ENCODE data around the gene LETM1.

The LETM1 gene

DNA sequence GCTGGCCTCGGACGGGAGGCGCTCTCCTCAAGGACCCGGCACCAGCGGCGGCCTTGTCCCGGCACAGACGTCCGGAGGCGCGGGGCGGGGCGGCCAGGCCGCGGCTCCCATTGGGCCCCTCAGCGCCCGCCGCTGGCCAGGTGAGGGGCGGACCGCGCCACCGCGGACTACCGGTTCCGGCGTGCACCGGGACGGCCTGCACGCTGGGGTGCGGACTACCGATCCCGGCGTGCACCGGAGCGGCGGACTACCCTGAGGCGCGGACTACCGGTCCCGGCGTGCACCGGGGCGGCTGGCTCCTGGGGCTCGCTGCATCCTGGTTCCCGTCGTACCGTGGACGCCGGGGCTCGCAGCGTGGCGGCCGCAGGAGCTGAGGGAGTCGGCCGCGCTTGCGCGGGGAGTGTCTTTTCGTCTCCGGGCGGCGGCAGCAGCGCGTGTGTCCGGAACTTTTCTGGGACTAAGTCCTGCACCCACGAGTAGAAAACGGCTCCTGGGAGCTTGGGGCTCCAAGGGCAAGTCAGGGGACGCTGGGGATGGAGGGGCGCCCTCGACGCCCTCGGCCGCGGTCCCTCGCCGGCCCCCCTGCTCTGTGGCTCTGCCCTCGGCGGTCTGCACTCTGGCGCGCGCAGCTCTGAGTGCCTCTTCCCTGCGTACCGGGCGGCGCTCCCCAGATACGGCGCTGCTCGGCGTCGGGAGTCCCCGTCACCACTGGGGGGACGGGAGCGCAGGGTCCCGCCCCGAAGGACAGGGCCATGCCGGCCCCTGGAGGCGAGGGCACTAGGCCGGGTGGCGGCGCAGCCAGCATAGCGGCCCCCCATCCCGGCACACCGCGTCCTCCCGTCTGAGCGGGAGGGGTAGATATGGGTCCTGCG is at the start of gene LETM1:
Gene LETM1 (minus strand): TSS at position 86 of the 872 bp plus-strand sequence. CDS start 206 bp downstream, outside the sequence.
- peak; percentile 87 for DNase-seq

GRCh38 chr4:1904042-1904441 is 48.1 kb upstream of the LETM1 start:
- no peak for DNase-seq

DNA sequence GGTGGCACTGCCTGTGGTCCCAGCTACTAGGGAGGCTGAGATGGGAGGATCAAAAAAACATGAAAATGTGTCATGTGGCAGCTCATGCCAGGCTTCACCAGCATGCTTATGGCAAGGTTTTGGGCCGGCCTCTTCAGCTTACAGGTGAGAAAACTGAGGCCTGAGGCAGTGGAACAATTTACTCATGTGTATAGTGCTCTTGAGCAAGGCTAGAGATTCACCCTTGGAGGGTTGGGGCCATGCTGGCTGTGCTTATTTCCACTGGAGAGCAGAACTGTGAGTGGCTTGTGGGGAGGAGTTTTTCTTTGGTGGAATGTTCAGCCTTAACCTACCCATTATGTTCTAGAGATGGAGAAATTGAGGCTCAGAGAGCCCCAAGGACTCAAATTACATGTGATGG is 47.1 kb upstream of the LETM1 start:
- no peak for DNase-seq

GRCh38 chr4:1902243-1902642 is 46.3 kb upstream of the LETM1 start:
- no peak for DNase-seq

- no peak for DNase-seq
Observed at GRCh38 chr4:1901127-1901526, 45.2 kb upstream of the LETM1 start.

DNA sequence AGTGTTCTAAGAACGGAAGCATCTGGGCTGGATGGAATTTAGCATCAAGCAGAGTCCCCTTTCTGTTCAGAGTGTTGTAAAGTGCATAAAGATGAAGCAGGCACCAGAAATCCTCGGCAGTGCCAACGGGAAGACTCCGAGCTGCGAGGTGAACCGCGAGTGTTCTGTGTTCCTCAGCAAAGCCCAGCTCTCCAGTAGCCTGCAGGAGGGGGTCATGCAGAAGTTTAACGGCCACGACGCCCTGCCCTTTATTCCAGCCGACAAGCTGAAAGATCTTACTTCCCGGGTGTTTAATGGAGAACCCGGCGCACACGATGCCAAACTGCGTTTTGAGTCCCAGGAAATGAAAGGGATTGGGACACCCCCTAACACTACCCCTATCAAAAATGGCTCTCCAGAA is 44.7 kb upstream of the LETM1 start:
- no peak for DNase-seq

DNA sequence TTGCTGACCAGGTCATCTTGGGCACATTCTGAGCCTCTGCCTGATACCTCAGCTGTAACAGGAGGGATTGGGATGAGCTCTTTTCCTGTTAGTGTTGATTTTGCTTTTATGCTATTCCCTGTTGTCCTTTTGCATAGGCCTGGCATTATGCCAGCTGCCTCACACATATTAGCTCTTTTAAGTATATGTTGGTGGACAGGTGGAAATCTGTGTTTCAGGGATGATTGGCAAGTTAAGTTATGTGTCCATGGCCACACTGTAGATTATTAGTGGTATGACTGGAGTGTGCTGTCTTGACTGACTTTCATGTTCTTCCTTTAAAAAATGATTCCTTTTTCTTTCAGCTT is 44.1 kb upstream of the LETM1 start:
- DNase-seq = no peak

GRCh38 chr4:1899149-1900086 is 43.5 kb upstream of the LETM1 start:
- DNase-seq = peak; percentile 28

DNA sequence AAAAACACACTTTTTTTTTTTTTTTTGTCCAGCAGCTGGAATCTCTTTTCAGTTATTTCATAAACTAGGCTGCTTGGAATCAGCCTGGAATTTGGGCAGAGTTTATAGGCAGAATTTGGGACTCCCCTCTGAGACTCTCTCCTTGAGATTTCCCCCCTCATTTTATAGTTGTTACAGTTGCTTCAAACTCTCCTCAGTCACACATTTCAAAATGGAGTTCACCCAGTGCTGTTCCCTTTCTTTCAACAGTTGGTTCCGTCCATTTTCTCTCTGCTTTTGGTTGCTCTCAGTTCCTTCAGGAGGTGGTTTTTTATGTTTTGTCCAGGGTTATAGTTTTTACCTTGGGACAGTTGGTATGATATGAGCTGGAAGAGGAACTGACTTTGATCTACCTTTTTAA is 42.7 kb upstream of the LETM1 start:
- no peak for DNase-seq

GRCh38 chr4:1898007-1898406 is 42.1 kb upstream of the LETM1 start:
- DNase-seq = no peak

GRCh38 chr4:1896658-1896991 is 40.7 kb upstream of the LETM1 start:
- DNase-seq = no peak

DNA sequence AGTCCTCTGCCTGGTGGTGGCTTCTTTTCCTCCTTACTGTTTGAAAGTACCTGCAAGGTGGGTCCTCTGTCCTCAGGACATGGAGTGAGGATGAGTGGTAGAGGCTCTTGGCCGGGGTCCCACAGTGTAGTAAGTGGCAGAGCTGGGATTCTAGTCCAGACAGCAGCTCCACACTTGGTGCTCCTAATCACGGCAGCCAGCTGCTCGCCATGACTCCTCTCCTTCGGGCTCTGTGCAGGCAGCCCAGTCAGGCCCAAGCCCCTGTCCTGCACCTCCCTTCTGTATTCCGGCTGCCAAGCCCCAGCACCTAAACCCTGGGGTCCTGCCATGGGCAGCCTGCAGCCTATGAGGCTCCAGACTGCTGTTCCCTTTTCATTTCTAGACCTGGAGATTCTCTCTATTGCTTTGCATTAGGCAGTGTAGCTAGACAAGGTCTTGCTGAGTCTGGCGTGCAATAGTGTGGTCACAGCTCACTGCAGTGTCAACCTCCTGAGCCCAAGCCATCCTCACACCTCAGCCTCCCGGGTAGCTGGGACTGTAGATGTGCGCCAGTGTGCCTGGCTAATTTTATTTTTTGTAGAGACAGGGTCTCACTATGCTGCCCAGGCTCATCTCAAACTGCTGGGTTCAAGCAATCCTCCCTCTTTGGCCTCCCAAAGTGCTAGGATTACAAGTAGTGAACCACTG is 40.2 kb upstream of the LETM1 start:
- DNase-seq = no peak

GRCh38 chr4:1890979-1891570 is 35.1 kb upstream of the LETM1 start:
- DNase-seq = no peak

GRCh38 chr4:1887052-1887451 is 31.1 kb upstream of the LETM1 start:
- no peak for DNase-seq

- no peak for DNase-seq
Observed at GRCh38 chr4:1885414-1885813, 29.5 kb upstream of the LETM1 start.

DNA sequence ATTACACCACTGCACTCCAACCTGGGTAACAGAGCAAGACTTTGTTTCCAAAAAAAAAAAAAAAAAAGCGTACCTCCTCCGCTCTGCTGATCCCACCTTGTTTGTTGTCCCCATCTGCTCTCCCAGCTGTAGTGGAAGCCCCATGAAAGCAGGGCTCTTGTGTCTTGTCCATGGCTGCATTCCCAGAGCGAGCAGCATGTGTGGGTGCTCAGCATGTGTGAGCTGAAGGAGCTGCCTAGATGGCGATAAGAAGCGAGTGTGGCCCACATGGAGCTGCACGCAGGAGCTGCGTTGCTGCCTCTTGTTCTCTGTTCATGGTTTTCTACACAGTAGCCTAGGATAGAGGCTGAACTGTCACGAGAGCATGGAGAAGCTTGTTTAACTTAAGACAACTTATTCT is 27.6 kb upstream of the LETM1 start:
- DNase-seq = no peak

DNA sequence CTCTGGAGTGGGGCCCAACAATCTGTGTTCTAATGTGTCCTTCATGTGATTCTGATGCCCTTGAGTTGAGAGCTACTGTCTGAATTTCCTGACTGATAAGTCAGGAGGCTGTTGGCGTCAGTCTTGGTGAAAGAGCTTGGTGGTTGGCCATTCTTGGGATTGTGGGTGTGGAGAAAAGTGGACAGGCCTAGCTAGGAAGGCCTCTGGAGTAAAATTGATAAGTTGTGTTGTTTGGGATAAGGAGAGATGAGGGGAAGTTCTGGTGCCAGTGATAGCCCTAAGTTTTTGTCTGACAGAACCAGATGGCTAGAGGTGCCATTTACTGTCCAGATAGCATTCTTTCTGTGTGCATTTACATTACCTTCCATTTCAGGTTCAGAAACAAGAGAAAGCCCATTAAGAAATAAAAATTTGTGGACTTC is 26.9 kb upstream of the LETM1 start:
- no peak for DNase-seq

GRCh38 chr4:1880332-1880731 is 24.4 kb upstream of the LETM1 start:
- no peak for DNase-seq

- no peak for DNase-seq
Observed at GRCh38 chr4:1879485-1879884, 23.5 kb upstream of the LETM1 start.

GRCh38 chr4:1874201-1874600 is 18.2 kb upstream of the LETM1 start:
- no peak for DNase-seq

DNA sequence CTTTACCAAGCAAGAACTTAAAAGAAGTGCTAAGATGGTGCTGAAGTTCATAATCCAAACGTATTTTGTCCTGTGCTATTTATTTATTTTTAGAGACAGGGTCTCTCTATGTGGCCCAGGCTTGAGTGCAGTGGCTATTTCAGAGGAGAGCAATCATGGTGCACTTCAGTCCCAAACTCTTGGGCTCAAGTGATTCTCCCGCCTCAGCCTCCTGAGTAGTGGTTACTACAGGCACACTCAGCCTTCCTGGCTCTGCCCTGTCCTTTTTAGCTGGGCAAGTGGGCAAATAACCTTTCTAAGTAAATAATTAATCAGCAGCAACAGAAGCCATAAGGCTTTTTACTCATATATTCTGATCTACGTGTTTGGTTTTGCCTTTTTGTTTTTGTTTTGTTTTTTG is 17.8 kb upstream of the LETM1 start:
- no peak for DNase-seq

GRCh38 chr4:1873291-1873690 is 17.3 kb upstream of the LETM1 start:
- DNase-seq = no peak

GRCh38 chr4:1872870-1873269 is 16.9 kb upstream of the LETM1 start:
- DNase-seq = peak; percentile 54
